Right lobe of liver (tissue), 6 donors: Measurements from ENCODE around the gene BSG. TPM values are rescaled to one million over a fixed set of nuclear protein-coding genes. Genes with fewer than 3 reads are reported as not detected.

Experiments used
- ATAC-seq, 4 donors: fragments of 200-7000 bp; cut with Tn5 transposase; one replicate each; pipeline ENCODE4 v1.9.1; 2020; ENCODE audit warnings: mild to moderate bottlenecking in 4 of 4, moderate library complexity in 4 of 4
- DNase-seq, 3 donors: peaks; one replicate each; pipeline ENCODE4 v3.0.0-alpha.2; 2020
- H3K27ac ChIP-seq, 3 donors: fragments of 200-600 bp; one replicate each; pipeline ENCODE4 v1.8.0; 2022
- H3K27me3 ChIP-seq, 2 donors: fragments of 200-600 bp; one replicate each; pipeline ENCODE4 v1.8.0; 2022
- H3K36me3 ChIP-seq, 4 donors: fragments of 200-600 bp; sonication (generic) in 1 of 4; one replicate each; pipeline versions ENCODE4 v1.5.1 to v1.8.0; 2017 to 2022; ENCODE audit warnings: control low read depth in 1 of 4
- H3K4me1 ChIP-seq, 4 donors: fragments of 200-600 bp; sonication (generic) in 1 of 4; one replicate each; pipeline versions ENCODE4 v1.5.1 to v1.8.0; 2017 to 2022; ENCODE audit warnings: control low read depth in 1 of 4
- H3K4me3 ChIP-seq, 3 donors: fragments of 200-600 bp; one replicate each; pipeline ENCODE4 v1.8.0; 2022
- H3K9me3 ChIP-seq, 4 donors: fragments of 200-600 bp; sonication (generic) in 1 of 4; one replicate each; pipeline versions ENCODE4 v1.5.1 to v1.8.0; 2017 to 2022; ENCODE audit warnings: control low read depth in 1 of 4
- POLR2A ChIP-seq: fragments of 450-650 bp; IDR thresholded peaks from one replicate; pipeline ENCODE4 v1.6.1; 2017; ENCODE audit warnings: antibody characterized with exemption, mild to moderate bottlenecking
- WGBS: methylation state at CpG from one replicate; pipeline ENCODE4 v1.1.6; 2018; ENCODE audit warnings: low coverage, low lambda C conversion rate; ENCODE audit not compliant: insufficient coverage; ENCODE audit errors: missing lambda C conversion rate; 5-methylcytosine and 5-hydroxymethylcytosine counted together
- intact Hi-C, 2 donors: fragments of 100-400 bp; cut with DNase I; formaldehyde crosslinking; loops; one replicate each; pipeline versions ENCODE4 v1.11.2 to v1.14.1; 2022
- total RNA-seq, 6 experiments: library from RNA; depleted of rRNA in 2 of 6; stranded (reverse); fragments of >200 nt in 2 of 6; fragmentation: NEBNext Ultra II Directional in 3 of 6; extraction: Animal tissue kit (Norgen Biotek cat#: 25700) in 3 of 6; gene quantifications; one replicate each; pipeline versions ENCODE4 v1.1.0 to v1.2.4, GENCODE V29; 2016 to 2023
- TF ChIP-seq, protein P1 (sequence below), 4 donors: fragments of 200-600 bp in 3 of 4; fragments of 450-650 bp in 1 of 4; IDR thresholded peaks; one replicate each; pipeline versions ENCODE4 v1.5.1 to v1.8.0; 2016 to 2022; ENCODE audit warnings: antibody characterized with exemption in 4 of 4, mild to moderate bottlenecking in 2 of 4
- donor health status: DM: no; HTN: yes; CAD: no.
- donor health status: DM: no; HTN: no; CAD: no.
- donor health status: DM: no; HTN: no; CAD: no.
- donor health status: DM: no; HTN: yes; CAD: no.
- donor health status: DM: no; HTN: yes; CAD: no.

Gene BSG
- total RNA-seq, 6 experiments from 2014 or later: 88.6 to 369 (median 124) TPM

DNA sequence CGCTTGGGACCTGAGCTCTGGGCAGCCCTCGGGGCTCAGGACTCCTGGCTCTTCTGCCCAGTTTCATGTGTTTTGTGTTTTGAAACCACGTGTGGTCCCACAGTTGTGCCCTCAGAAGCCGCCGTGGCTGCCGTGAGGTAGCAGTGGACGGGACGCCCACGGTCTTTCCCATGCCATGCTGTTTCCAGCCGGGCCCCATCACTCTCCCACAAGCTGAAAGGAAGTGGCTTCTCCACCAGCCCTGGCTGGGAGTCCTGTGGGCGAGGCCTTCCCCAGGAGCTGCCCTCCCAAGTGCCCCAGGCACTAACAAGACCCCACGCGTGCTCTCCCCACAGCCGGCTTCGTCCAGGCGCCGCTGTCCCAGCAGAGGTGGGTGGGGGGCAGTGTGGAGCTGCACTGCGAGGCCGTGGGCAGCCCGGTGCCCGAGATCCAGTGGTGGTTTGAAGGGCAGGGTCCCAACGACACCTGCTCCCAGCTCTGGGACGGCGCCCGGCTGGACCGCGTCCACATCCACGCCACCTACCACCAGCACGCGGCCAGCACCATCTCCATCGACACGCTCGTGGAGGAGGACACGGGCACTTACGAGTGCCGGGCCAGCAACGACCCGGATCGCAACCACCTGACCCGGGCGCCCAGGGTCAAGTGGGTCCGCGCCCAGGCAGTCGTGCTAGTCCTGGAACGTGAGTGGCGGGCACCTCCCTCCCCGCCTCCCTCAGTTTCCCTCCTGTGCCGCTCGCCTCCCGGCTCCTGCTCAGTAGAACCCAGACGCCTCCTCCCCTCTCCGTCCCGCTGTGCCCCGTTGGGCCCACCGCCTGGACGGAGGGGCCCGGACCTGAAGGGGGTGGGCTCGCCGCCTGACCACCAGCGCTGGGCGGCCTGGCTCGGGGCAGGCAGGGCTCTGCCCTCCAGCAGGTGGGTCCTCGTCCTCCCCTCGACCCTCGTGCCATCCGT is 5.3 kb downstream of the BSG start:
- ATAC-seq: no peak
- Histone ChIP-seq H3K9me3 (no peaks in the 10 kb centered on the region), H3K27me3 (no peaks in the 10 kb centered on the region), H3K4me3 (no peak overlapping the region), H3K27ac (no peak overlapping the region), H3K36me3 (peaks cover 0 to 22% (median 10%) of the 10 kb centered on the region in 4 donors), H3K4me1 (peaks cover 0 to 33% (median 14%) of the 10 kb centered on the region in 4 donors)
- DNase-seq: peak in 2 of 3 donors; percentile 18 to 49
- TF ChIP-seq, protein P1, sequence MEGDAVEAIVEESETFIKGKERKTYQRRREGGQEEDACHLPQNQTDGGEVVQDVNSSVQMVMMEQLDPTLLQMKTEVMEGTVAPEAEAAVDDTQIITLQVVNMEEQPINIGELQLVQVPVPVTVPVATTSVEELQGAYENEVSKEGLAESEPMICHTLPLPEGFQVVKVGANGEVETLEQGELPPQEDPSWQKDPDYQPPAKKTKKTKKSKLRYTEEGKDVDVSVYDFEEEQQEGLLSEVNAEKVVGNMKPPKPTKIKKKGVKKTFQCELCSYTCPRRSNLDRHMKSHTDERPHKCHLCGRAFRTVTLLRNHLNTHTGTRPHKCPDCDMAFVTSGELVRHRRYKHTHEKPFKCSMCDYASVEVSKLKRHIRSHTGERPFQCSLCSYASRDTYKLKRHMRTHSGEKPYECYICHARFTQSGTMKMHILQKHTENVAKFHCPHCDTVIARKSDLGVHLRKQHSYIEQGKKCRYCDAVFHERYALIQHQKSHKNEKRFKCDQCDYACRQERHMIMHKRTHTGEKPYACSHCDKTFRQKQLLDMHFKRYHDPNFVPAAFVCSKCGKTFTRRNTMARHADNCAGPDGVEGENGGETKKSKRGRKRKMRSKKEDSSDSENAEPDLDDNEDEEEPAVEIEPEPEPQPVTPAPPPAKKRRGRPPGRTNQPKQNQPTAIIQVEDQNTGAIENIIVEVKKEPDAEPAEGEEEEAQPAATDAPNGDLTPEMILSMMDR (IDR thresholded peaks at IDR 0.05): no peak
- TF ChIP-seq POLR2A: no peak
- intact Hi-C loops: no loop called here
- 86% methylated on average over 16 of the region's 66 CpGs for WGBS

DNA sequence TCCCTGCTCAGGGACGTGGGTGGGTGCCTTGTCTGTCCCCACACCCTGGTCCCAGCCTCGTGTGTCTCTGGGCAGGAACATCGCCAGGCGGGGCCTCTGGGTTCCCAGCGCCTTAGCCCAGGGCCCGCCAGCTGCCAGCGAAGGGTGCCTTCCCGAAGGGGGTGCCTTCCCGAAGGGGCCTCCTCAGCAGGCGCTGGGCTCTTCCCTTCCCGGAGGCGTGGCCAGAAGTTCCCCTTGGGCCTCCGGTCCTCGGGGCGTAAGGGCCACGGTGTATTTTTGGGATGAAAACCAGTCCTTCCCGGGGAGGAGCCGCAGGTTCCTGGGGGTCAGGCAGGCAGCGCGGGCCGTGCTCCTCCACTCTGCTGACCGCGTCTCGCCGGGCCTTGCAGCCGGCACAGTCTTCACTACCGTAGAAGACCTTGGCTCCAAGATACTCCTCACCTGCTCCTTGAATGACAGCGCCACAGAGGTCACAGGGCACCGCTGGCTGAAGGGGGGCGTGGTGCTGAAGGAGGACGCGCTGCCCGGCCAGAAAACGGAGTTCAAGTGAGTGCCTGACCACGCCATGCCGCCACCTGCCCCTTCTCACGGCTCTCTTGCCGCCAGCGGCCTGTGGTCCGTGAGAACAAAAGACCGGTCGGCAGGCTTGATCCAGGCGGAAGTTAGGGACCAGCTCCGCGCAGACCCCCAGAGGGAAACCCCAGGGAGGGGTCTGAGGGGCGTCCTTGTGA is 6.9 kb downstream of the BSG start:
- WGBS: 90% methylated on average over 4 of the region's 46 CpGs
- peak in 2 of 3 donors; percentile 16 to 52 for DNase-seq
- intact Hi-C loops: no loop called here
- Histone ChIP-seq H3K36me3 (peaks cover 0 to 27% (median 10%) of the 10 kb centered on the region in 4 donors), H3K27ac (no peak overlapping the region), H3K9me3 (no peaks in the 10 kb centered on the region), H3K27me3 (no peaks in the 10 kb centered on the region), H3K4me3 (no peak overlapping the region), H3K4me1 (peaks cover 0 to 21% (median 10%) of the 10 kb centered on the region in 4 donors)
- no peak for ATAC-seq
- TF ChIP-seq, protein P1 (IDR thresholded peaks at IDR 0.05): no peak
- no peak for TF ChIP-seq POLR2A

DNA sequence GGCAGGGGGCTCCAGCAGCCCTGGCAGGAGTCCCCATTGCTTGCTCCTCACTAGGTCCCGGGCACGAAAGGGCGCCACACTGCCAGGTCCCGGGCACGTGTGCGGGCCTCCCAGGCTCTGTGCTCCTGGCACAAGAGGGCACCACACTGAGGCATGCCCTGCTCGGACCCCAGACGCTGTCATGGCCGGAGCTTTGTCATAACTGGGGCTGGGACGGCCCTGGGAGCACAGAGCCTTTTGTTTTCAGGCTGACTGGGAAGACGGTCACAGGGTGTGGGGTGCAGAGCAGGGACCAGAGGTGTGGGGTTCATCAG is 7.4 kb downstream of the BSG start:
- intact Hi-C loops: no loop called here
- Histone ChIP-seq H3K27me3 (no peaks in the 10 kb centered on the region), H3K4me1 (peaks cover 0 to 16% (median 5%) of the 10 kb centered on the region in 4 donors), H3K9me3 (no peaks in the 10 kb centered on the region), H3K27ac (no peak overlapping the region), H3K36me3 (peaks cover 0 to 27% (median 10%) of the 10 kb centered on the region in 4 donors), H3K4me3 (no peak overlapping the region)
- ATAC-seq (no peak), DNase-seq (peak in 1 of 3 donors; percentile 45)
- no CpG with 5 or more reads among the region's 11 CpGs for WGBS
- no peak for TF ChIP-seq POLR2A
- TF ChIP-seq, protein P1 (IDR thresholded peaks at IDR 0.05): no peak

DNA sequence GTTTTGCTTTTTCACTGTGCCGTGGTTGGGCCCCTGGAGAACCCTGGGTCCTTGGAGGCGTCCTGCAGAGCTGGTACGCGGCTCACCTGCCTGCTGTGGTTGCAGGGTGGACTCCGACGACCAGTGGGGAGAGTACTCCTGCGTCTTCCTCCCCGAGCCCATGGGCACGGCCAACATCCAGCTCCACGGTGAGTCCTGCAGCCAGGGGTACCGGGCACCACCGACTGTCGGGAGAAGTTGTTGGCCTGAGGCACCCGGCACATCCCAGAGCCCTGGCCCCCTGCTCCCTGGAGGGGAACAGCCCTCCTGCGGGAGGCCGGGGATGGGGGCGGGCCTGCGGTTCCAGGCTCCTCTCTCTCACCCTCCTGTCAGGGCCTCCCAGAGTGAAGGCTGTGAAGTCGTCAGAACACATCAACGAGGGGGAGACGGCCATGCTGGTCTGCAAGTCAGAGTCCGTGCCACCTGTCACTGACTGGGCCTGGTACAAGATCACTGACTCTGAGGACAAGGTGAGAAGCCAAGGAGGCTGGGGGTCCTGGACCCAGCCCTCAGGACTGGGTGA is 8.0 kb downstream of the BSG start:
- 80% methylated on average over 4 of the region's 22 CpGs for WGBS
- peaks cover 0 to 27% (median 10%) of the 10 kb centered on the region in 4 donors for H3K36me3 ChIP-seq
- ATAC-seq: no peak
- DNase-seq: peak in 1 of 3 donors; percentile 52
- no peaks in the 10 kb centered on the region for H3K27me3 ChIP-seq
- H3K4me3 ChIP-seq: no peak overlapping the region
- peaks cover 0 to 11% (median 4%) of the 10 kb centered on the region in 4 donors for H3K4me1 ChIP-seq
- intact Hi-C loops: no loop called here
- TF ChIP-seq, protein P1 (IDR thresholded peaks at IDR 0.05): no peak
- no peak for TF ChIP-seq POLR2A
- no peak overlapping the region for H3K27ac ChIP-seq
- H3K9me3 ChIP-seq: no peaks in the 10 kb centered on the region
